HG02840 (cell line): Measurements from ENCODE around the gene HYDIN.

Experiments
- ATAC-seq: cut with Tn5 transposase; IDR thresholded peaks from one replicate; pipeline ENCODE4 v1.9.1; 2021; ENCODE audit warnings: mild to moderate bottlenecking, moderate library complexity, moderate number of reproducible peaks; ENCODE audit not compliant: unreplicated experiment, low FRiP score

HYDIN gene

GRCh38 chr16:70796301-70796700 lies 434.2 kb downstream of the HYDIN start:
- no peak for ATAC-seq

GRCh38 chr16:70795296-70795912 lies 435.1 kb downstream of the HYDIN start:
- no peak for ATAC-seq

- no peak for ATAC-seq
These were observed 436.5 kb downstream of the HYDIN start for GRCh38 chr16:70793851-70794502.

GRCh38 chr16:70790815-70791214 lies 439.7 kb downstream of the HYDIN start:
- no peak for ATAC-seq

- no peak for ATAC-seq
These were observed 440.7 kb downstream of the HYDIN start for GRCh38 chr16:70789595-70790447.

GRCh38 chr16:70788668-70789594 lies 441.6 kb downstream of the HYDIN start:
- no peak for ATAC-seq

GRCh38 chr16:70786020-70786755 lies 444.3 kb downstream of the HYDIN start:
- no peak for ATAC-seq

- ATAC-seq: no peak
These were observed 445.6 kb downstream of the HYDIN start for GRCh38 chr16:70784692-70785555.

GRCh38 chr16:70782237-70782636 lies 448.3 kb downstream of the HYDIN start:
- no peak for ATAC-seq

- ATAC-seq: no peak
These were observed 448.7 kb downstream of the HYDIN start for GRCh38 chr16:70781800-70782199.

- ATAC-seq: no peak
These were observed 450.0 kb downstream of the HYDIN start for GRCh38 chr16:70780546-70780945.

- ATAC-seq: no peak
These were observed 451.2 kb downstream of the HYDIN start for GRCh38 chr16:70779361-70779760.

- ATAC-seq: no peak
These were observed 451.6 kb downstream of the HYDIN start for GRCh38 chr16:70778901-70779309.

GRCh38 chr16:70777973-70778406 lies 452.5 kb downstream of the HYDIN start:
- no peak for ATAC-seq

GRCh38 chr16:70777496-70777895 lies 453.0 kb downstream of the HYDIN start:
- ATAC-seq: no peak

GRCh38 chr16:70775399-70775798 lies 455.1 kb downstream of the HYDIN start:
- ATAC-seq: no peak

- no peak for ATAC-seq
These were observed 456.3 kb downstream of the HYDIN start for GRCh38 chr16:70774261-70774660.

GRCh38 chr16:70772493-70772892 lies 458.0 kb downstream of the HYDIN start:
- ATAC-seq: no peak
